DOHH2 (cell line): ENCODE results near the gene ZNF507.

Experiments used
- CTCF ChIP-seq: fragments of 200-600 bp; sonication (generic); IDR thresholded peaks from one replicate; pipeline ENCODE4 v1.5.1; 2014; ENCODE audit warnings: antibody characterized with exemption, mild to moderate bottlenecking, low read depth, low read length; ENCODE audit not compliant: poor library complexity, severe bottlenecking
- EZH2phosphoT487 ChIP-seq: fragments of 200-600 bp; sonication (generic); IDR thresholded peaks from 2 replicates; pipeline ENCODE4 v1.6.1; 2017; ENCODE audit warnings: borderline replicate concordance, mild to moderate bottlenecking, antibody characterized with exemption, low read length, moderate library complexity, mixed read lengths

DNA sequence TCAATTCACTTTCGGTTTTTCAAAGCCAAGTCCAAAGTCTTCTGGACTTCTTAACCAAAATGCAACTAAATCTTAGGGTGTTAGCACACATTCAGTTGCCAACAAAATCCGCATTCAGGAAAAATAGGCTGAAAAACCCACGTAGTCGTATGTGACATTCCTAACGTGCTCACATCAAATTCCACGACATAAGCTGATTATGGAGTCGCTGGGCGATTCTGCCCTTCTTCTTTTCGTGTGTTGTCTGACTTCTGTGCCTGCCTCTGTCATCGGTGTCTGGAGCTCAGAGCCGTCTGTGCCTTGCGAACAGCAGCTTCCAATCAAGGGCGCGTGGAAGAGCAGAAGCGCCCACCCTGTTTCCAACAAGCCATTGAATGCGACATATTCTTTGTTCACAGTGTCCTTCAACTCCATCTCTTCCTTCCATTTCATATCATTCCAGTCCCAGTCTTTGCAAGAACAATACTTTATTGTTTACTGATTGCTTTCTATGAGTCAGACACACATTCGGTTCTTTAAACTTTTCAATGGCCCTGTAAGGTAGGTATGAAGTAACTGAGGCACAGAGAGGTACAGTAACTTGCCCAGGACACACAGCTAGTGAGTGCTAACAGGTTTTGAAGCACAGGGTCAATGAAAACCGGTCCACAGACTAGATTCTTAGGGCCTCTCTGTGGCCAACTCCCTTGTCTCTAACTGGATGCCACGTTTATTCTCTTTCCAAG is 8.2 kb upstream of the ZNF507 start:
- TF ChIP-seq CTCF (no peak), EZH2phosphoT487 (no peak)
